ENCODE results near the gene UQCRQ. TPM values are rescaled to one million over a fixed set of nuclear protein-coding genes. Genes with fewer than 3 reads are reported as not detected.

Gene UQCRQ
- total and polyA plus RNA-seq, 2 of the 13 experiments (the other 11 are each of a cell fraction or from before 2014, with no cell fraction given), result 257 to 575 TPM

DNA sequence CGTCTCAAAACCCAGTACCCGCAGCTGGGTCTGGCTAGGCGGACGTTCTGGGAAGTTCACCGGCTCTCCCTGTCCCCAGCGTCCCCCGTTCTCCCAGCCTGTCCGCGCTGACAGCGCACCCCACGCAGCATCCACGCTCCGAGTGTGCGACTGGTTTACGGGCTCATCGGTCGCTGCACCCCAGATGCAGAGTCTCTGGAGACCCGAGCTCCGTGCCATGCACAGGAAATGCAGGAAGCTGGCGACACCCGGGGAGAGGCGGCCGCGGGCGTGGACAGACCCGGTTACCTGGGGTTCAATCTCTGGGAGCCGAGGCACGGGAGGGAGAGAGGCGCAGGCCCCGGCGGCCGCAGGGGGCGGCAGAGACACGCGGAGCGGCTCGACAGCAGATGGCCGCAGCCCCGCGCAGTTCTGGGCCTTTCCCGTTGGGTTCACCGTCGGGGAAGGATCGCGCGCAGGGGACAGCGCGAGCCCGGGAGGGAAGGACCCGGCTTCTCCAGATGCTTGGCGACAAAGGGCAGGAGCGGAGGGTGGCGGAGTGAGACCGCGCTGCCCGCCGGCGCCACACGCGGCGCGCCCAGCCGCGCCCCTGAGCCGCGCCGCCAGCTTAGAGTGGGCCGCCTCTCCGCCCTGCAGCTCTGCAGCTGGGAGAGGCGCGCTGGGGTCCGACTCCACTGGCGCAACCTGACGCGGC lies 36.6 kb upstream of the UQCRQ start (continued):
- TF ChIP-seq, protein P1, sequence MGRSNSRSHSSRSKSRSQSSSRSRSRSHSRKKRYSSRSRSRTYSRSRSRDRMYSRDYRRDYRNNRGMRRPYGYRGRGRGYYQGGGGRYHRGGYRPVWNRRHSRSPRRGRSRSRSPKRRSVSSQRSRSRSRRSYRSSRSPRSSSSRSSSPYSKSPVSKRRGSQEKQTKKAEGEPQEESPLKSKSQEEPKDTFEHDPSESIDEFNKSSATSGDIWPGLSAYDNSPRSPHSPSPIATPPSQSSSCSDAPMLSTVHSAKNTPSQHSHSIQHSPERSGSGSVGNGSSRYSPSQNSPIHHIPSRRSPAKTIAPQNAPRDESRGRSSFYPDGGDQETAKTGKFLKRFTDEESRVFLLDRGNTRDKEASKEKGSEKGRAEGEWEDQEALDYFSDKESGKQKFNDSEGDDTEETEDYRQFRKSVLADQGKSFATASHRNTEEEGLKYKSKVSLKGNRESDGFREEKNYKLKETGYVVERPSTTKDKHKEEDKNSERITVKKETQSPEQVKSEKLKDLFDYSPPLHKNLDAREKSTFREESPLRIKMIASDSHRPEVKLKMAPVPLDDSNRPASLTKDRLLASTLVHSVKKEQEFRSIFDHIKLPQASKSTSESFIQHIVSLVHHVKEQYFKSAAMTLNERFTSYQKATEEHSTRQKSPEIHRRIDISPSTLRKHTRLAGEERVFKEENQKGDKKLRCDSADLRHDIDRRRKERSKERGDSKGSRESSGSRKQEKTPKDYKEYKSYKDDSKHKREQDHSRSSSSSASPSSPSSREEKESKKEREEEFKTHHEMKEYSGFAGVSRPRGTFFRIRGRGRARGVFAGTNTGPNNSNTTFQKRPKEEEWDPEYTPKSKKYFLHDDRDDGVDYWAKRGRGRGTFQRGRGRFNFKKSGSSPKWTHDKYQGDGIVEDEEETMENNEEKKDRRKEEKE (IDR thresholded peaks at IDR 0.05), result no peak
- TF ChIP-seq ZNF598 (CRISPR knock-in tag; IDR thresholded peaks at IDR 0.05; ENCODE audit: borderline replicate concordance) (peak; percentile 77; the same call in 1 of the 2 replicates), MXD3 (CRISPR knock-in tag; IDR thresholded peaks at IDR 0.05) (peak; percentile 39; the same call in 1 of the 2 replicates), BORCS8-MEF2B (CRISPR knock-in tag; IDR thresholded peaks at IDR 0.05) (peak; percentile 62; the same call in 1 of the 2 replicates), ZNF572 (CRISPR knock-in tag; IDR thresholded peaks at IDR 0.05) (no peak), ZNF761 (CRISPR knock-in tag; conservative IDR thresholded peaks at IDR 0.05) (no peak), SSRP1 (CRISPR knock-in tag; IDR thresholded peaks at IDR 0.05) (no peak; the same call in 1 of the 2 replicates), NKX3-1 (CRISPR knock-in tag; IDR thresholded peaks at IDR 0.05) (peak; percentile 72; the same call in 1 of the 2 replicates), REPIN1 (CRISPR knock-in tag; IDR thresholded peaks at IDR 0.05; ENCODE audit: borderline replicate concordance, low read depth) (peak; percentile 46; the same call in 1 of the 2 replicates), NFE2L1 (CRISPR knock-in tag; IDR thresholded peaks at IDR 0.05; ENCODE audit: borderline replicate concordance) (no peak), SOX5 (CRISPR knock-in tag; IDR thresholded peaks at IDR 0.05; ENCODE audit: borderline replicate concordance) (no peak), ZNF879 (CRISPR knock-in tag; IDR thresholded peaks at IDR 0.05) (no peak), ZNF337 (CRISPR knock-in tag; IDR thresholded peaks at IDR 0.05; ENCODE audit: borderline replicate concordance, low read depth) (no peak), TEF (CRISPR knock-in tag; IDR thresholded peaks at IDR 0.05) (no peak), ZNF143 (CRISPR knock-in tag; IDR thresholded peaks at IDR 0.05) (no peak), ZFP36 (IDR thresholded peaks at IDR 0.05; ENCODE audit: borderline replicate concordance, low read depth, low read length, partially characterized antibody) (no peak), ZNF7 (CRISPR knock-in tag; IDR thresholded peaks at IDR 0.05) (no peak), RARA (CRISPR knock-in tag; IDR thresholded peaks at IDR 0.05) (no peak), TP53 (CRISPR knock-in tag; conservative IDR thresholded peaks at IDR 0.05) (peak; percentile 89), TCF7 (IDR thresholded peaks at IDR 0.05; ENCODE audit: low read depth) (no peak), SATB2 (CRISPR knock-in tag; IDR thresholded peaks at IDR 0.05) (peak; percentile 63; the same call in 1 of the 2 replicates), SIN3B (IDR thresholded peaks at IDR 0.05; ENCODE audit: low read length) (no peak), ZNF124 (CRISPR knock-in tag; IDR thresholded peaks at IDR 0.05) (no peak)
- TF ChIP-seq, protein P2, sequence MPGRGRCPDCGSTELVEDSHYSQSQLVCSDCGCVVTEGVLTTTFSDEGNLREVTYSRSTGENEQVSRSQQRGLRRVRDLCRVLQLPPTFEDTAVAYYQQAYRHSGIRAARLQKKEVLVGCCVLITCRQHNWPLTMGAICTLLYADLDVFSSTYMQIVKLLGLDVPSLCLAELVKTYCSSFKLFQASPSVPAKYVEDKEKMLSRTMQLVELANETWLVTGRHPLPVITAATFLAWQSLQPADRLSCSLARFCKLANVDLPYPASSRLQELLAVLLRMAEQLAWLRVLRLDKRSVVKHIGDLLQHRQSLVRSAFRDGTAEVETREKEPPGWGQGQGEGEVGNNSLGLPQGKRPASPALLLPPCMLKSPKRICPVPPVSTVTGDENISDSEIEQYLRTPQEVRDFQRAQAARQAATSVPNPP (CRISPR knock-in tag; IDR thresholded peaks at IDR 0.05), result 0 out of 2 replicates have a peak, but pooled peaks have one; percentile 69
- TF ChIP-seq, protein P3, sequence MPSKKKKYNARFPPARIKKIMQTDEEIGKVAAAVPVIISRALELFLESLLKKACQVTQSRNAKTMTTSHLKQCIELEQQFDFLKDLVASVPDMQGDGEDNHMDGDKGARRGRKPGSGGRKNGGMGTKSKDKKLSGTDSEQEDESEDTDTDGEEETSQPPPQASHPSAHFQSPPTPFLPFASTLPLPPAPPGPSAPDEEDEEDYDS (CRISPR knock-in tag; IDR thresholded peaks at IDR 0.05), result no peak
